ENCODE results near the gene CACNG1. TPM values are rescaled to one million over a fixed set of nuclear protein-coding genes. Genes with fewer than 3 reads are reported as not detected.

CACNG1 gene
- total RNA-seq, 1 donor from 2014 or later, result not detected

DNA sequence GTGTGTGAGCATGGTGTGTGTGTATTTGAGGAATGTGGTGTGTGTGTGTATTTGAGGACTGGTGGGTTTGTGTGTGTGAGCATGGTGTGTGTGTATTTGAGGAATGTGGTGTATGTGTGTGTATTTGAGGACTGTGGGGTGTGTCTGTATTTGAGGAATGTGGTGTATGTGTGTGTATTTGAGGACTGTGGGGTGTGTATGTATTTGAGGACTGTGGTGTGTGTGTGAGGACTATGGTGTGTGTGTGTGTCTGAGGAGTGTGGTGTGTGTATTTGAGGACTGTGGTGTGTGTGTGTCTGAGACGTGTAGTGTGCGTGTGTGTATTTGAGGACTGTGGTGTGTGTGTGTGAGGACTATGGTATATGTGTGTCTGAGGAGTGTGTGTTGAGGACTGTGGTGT, 18.0 kb upstream of the CACNG1 start:
- Histone ChIP-seq H3K36me3 (no peaks in the 10 kb centered on the region), H3K9me3 (ENCODE audit: low read depth) (no peaks in the 10 kb centered on the region), H4K20me1 (ENCODE audit: low read depth) (no peaks in the 10 kb centered on the region), H3K79me2 (ENCODE audit: low read depth) (no peaks in the 10 kb centered on the region), H3K4me3 (no peak overlapping the region), H2AFZ (replicated peaks) (no peak overlapping the region), H3K27ac (no peak overlapping the region), H3F3A (ENCODE audit: low read depth) (no peaks in the 10 kb centered on the region), H3K4me2 (no peak overlapping the region), H3K27me3 (no peaks in the 10 kb centered on the region), H3K4me1 (peaks cover 5% of the 10 kb centered on the region), H3K9ac (no peak overlapping the region)
- Mint-ChIP-seq H3K9me3 (no peaks in the 10 kb centered on the region), H3K27me3 (ENCODE audit: insufficient read depth, low read depth) (no peaks in the 10 kb centered on the region), H3K4me1 (no peaks in the 10 kb centered on the region), H3K4me3 (no peak overlapping the region), H3K36me3 (peaks cover 18% of the 10 kb centered on the region), H3K27ac (no peak overlapping the region)
- TF ChIP-seq EZH2 (IDR thresholded peaks at IDR 0.05), result no peak
- no peak for TF ChIP-seq EZH2phosphoT487 (IDR thresholded peaks at IDR 0.05)
- TF ChIP-seq, protein P1, sequence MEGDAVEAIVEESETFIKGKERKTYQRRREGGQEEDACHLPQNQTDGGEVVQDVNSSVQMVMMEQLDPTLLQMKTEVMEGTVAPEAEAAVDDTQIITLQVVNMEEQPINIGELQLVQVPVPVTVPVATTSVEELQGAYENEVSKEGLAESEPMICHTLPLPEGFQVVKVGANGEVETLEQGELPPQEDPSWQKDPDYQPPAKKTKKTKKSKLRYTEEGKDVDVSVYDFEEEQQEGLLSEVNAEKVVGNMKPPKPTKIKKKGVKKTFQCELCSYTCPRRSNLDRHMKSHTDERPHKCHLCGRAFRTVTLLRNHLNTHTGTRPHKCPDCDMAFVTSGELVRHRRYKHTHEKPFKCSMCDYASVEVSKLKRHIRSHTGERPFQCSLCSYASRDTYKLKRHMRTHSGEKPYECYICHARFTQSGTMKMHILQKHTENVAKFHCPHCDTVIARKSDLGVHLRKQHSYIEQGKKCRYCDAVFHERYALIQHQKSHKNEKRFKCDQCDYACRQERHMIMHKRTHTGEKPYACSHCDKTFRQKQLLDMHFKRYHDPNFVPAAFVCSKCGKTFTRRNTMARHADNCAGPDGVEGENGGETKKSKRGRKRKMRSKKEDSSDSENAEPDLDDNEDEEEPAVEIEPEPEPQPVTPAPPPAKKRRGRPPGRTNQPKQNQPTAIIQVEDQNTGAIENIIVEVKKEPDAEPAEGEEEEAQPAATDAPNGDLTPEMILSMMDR (IDR thresholded peaks at IDR 0.05), result no peak
- DNase-seq (ENCODE audit: low spot score), result no peak

DNA sequence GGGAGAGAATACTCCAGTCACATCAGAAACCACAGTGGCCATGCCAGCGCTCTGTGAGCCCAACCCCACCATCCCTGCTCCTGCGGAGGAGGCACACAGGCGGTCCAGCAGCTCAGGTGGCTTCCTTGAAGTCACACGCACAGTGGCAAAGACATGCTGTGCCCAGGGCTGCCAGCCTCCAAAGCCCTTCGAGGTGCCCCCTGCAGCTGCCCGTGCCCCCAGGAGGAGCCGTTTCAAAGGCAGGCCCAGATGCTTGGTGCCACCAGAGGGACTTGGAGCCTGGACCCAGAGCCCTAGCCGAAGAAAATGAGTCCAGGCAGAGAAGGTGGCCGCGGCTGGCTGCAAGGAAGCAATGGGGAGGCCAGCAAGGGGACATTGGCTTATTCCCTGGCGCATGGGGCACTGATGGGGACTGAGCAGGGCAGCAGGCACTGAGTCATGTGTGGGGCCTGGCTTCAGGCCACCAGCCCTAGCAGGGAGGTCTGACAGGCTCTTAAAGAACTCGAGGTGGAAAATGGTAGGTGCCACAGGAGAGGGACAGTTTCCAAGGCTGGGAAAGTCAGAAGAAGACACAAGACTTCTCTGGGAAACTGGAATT, 17.2 kb upstream of the CACNG1 start:
- Histone ChIP-seq H3K9me3 (ENCODE audit: low read depth) (no peaks in the 10 kb centered on the region), H3K4me2 (no peak overlapping the region), H4K20me1 (ENCODE audit: low read depth) (no peaks in the 10 kb centered on the region), H3K4me3 (no peak overlapping the region), H3K27ac (no peak overlapping the region), H3K36me3 (no peaks in the 10 kb centered on the region), H2AFZ (replicated peaks) (no peak overlapping the region), H3K4me1 (peaks cover 5% of the 10 kb centered on the region), H3K9ac (no peak overlapping the region), H3F3A (ENCODE audit: low read depth) (no peaks in the 10 kb centered on the region), H3K79me2 (ENCODE audit: low read depth) (no peaks in the 10 kb centered on the region), H3K27me3 (no peaks in the 10 kb centered on the region)
- H3K4me1 Mint-ChIP-seq, result no peaks in the 10 kb centered on the region
- no peak overlapping the region for H3K4me3 Mint-ChIP-seq
- peaks cover 21% of the 10 kb centered on the region for H3K36me3 Mint-ChIP-seq
- no peaks in the 10 kb centered on the region for H3K27me3 Mint-ChIP-seq (ENCODE audit: insufficient read depth, low read depth)
- no peak overlapping the region for H3K27ac Mint-ChIP-seq
- DNase-seq (ENCODE audit: low spot score), result no peak
- TF ChIP-seq, protein P1 (IDR thresholded peaks at IDR 0.05), result no peak
- TF ChIP-seq EZH2phosphoT487 (IDR thresholded peaks at IDR 0.05) (no peak), EZH2 (IDR thresholded peaks at IDR 0.05) (no peak)
- no peaks in the 10 kb centered on the region for H3K9me3 Mint-ChIP-seq

GRCh38 chr17:67030641-67031040, 13.7 kb upstream of the CACNG1 start:
- H2AFZ ChIP-seq (replicated peaks), result no peak overlapping the region
- no peaks in the 10 kb centered on the region for H3K9me3 ChIP-seq (ENCODE audit: low read depth)
- H3K4me1 ChIP-seq, result peaks cover 5% of the 10 kb centered on the region
- no peaks in the 10 kb centered on the region for H3K79me2 ChIP-seq (ENCODE audit: low read depth)
- no peak overlapping the region for H3K9ac ChIP-seq
- H3K4me3 Mint-ChIP-seq, result no peak overlapping the region
- no peaks in the 10 kb centered on the region for H3K4me1 Mint-ChIP-seq
- no peak for DNase-seq (ENCODE audit: low spot score)
- no peak overlapping the region for H3K27ac ChIP-seq
- H3K27ac Mint-ChIP-seq, result no peak overlapping the region
- H3K36me3 ChIP-seq, result no peaks in the 10 kb centered on the region
- H3F3A ChIP-seq (ENCODE audit: low read depth), result no peaks in the 10 kb centered on the region
- peaks cover 29% of the 10 kb centered on the region for H3K36me3 Mint-ChIP-seq
- peaks cover 4% of the 10 kb centered on the region for H3K9me3 Mint-ChIP-seq
- H3K4me2 ChIP-seq, result no peak overlapping the region
- H3K27me3 Mint-ChIP-seq (ENCODE audit: insufficient read depth, low read depth), result peaks cover 11% of the 10 kb centered on the region
- no peaks in the 10 kb centered on the region for H4K20me1 ChIP-seq (ENCODE audit: low read depth)
- TF ChIP-seq, protein P1 (IDR thresholded peaks at IDR 0.05), result no peak
- TF ChIP-seq EZH2phosphoT487 (IDR thresholded peaks at IDR 0.05), result no peak
- no peak for TF ChIP-seq EZH2 (IDR thresholded peaks at IDR 0.05)
- no peak overlapping the region for H3K4me3 ChIP-seq
- H3K27me3 ChIP-seq, result no peaks in the 10 kb centered on the region

Measured in neural progenitor cell (in vitro differentiated cells).